Smooth muscle cell (in vitro differentiated cells): Measurements from ENCODE around the gene DET1. TPM values are rescaled to one million over a fixed set of nuclear protein-coding genes. Genes with fewer than 3 reads are reported as not detected.

ENCODE experiments used
- DNase-seq: peaks from one replicate; lab custom pipeline; 2025; ENCODE audit not compliant: unreplicated experiment; lab: John Stamatoyannopoulos, UW
- H2AFZ ChIP-seq: fragments of 200-600 bp; sonication (generic); 2 replicates; pipeline ENCODE4 v1.6.0; 2016; ENCODE audit warnings: antibody characterized with exemption, low read depth, mild to moderate bottlenecking
- H3F3A ChIP-seq: fragments of 200-600 bp; sonication (generic); 2 replicates; pipeline ENCODE4 v1.6.0; 2017; ENCODE audit warnings: antibody characterized with exemption, low read depth
- H3K27ac ChIP-seq: fragments of 200-600 bp; sonication (generic); 2 replicates; pipeline ENCODE4 v1.5.1; 2016; ENCODE audit warnings: low read depth, mild to moderate bottlenecking
- H3K27me3 ChIP-seq: fragments of 200-600 bp; sonication (generic); 2 replicates; pipeline ENCODE4 v1.6.1; 2016; ENCODE audit warnings: low read depth, mild to moderate bottlenecking
- H3K36me3 ChIP-seq: fragments of 200-600 bp; sonication (generic); 2 replicates; pipeline ENCODE4 v1.5.1; 2016; ENCODE audit warnings: low read depth
- H3K4me1 ChIP-seq: fragments of 200-600 bp; sonication (generic); 2 replicates; pipeline ENCODE4 v1.5.1; 2016; ENCODE audit warnings: low read depth
- H3K4me2 ChIP-seq: fragments of 200-600 bp; sonication (generic); 2 replicates; pipeline ENCODE4 v1.6.0; 2016; ENCODE audit warnings: mild to moderate bottlenecking
- H3K4me3 ChIP-seq: fragments of 200-600 bp; sonication (generic); 2 replicates; pipeline ENCODE4 v1.5.1; 2016; ENCODE audit warnings: mild to moderate bottlenecking
- H3K79me2 ChIP-seq: fragments of 200-600 bp; sonication (generic); 2 replicates; pipeline ENCODE4 v1.6.0; 2016; ENCODE audit warnings: low read depth, mild to moderate bottlenecking
- H3K9ac ChIP-seq: fragments of 200-600 bp; sonication (generic); 2 replicates; pipeline ENCODE4 v1.6.0; 2016; ENCODE audit warnings: low read depth
- H3K9me3 ChIP-seq: fragments of 200-600 bp; sonication (generic); replicated peaks from 2 replicates; pipeline ENCODE4 v1.5.1; 2016; ENCODE audit warnings: low read depth
- H4K20me1 ChIP-seq: fragments of 200-600 bp; sonication (generic); 2 replicates; pipeline ENCODE4 v1.6.0; 2016; ENCODE audit warnings: low read depth
- WGBS: methylation state at CpG from one replicate; pipeline ENCODE4 v1.1.7; 2016; ENCODE audit warnings: low lambda C conversion rate; 5-methylcytosine and 5-hydroxymethylcytosine counted together
- polyA plus RNA-seq: library from polyadenylated mRNA; unstranded; fragments of >200 nt; fragmentation: Nextera tagmentation; extraction: Ambion mirVana; gene quantifications from 2 replicates; pipeline ENCODE4 v1.2.1, GENCODE V29; 2016
- total RNA-seq: library from RNA; depleted of rRNA; stranded (reverse); fragments of >200 nt; gene quantifications from 2 replicates; pipeline ENCODE4 v1.2.3, GENCODE V29; 2014
- TF ChIP-seq, protein P1 (sequence below): fragments of 200-600 bp; sonication (generic); IDR thresholded peaks from 2 replicates; pipeline ENCODE4 v1.5.1; 2017; ENCODE audit warnings: borderline replicate concordance, mild to moderate bottlenecking, antibody characterized with exemption; ENCODE audit not compliant: insufficient read depth, poor library complexity, severe bottlenecking

DET1 gene
- total and polyA plus RNA-seq, 2 experiments from 2014 or later, result 4.3 to 6.0 TPM

DNA sequence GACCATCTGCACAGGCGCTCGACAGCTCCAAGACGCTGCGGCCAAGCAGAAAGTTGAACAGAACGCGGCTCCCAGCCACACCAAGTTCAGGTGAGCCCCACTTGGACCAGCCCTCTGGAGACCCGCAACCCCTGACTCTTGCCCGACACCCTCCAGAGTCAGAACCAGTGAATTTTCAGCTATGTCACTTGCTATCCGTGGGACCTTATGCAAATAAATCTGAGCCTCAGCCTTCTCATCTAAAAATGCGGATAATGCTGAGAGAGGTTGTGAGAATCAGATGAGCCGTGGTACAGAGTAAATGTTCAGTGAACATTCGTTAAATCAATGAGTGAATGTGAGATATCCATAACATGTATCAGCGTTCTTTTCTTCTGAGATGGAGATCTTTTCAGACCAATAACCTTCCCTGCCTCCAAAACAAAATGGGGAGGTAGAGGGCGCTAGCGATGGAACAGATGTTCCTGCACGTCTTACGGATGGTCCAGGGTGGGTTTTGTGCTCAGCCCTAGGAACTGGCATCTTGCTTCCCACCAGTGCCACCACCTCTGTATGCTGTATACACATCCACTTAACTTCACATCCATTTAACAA is 78.4 kb downstream of the DET1 start:
- no peak for DNase-seq
- H3K4me3 ChIP-seq, result peak overlapping the region; percentile 97
- H3F3A ChIP-seq, result no peaks in the 10 kb centered on the region
- TF ChIP-seq, protein P1, sequence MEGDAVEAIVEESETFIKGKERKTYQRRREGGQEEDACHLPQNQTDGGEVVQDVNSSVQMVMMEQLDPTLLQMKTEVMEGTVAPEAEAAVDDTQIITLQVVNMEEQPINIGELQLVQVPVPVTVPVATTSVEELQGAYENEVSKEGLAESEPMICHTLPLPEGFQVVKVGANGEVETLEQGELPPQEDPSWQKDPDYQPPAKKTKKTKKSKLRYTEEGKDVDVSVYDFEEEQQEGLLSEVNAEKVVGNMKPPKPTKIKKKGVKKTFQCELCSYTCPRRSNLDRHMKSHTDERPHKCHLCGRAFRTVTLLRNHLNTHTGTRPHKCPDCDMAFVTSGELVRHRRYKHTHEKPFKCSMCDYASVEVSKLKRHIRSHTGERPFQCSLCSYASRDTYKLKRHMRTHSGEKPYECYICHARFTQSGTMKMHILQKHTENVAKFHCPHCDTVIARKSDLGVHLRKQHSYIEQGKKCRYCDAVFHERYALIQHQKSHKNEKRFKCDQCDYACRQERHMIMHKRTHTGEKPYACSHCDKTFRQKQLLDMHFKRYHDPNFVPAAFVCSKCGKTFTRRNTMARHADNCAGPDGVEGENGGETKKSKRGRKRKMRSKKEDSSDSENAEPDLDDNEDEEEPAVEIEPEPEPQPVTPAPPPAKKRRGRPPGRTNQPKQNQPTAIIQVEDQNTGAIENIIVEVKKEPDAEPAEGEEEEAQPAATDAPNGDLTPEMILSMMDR, result peak; percentile 3
- H3K36me3 ChIP-seq, result no peaks in the 10 kb centered on the region
- peak overlapping the region; percentile 93 for H3K9ac ChIP-seq
- H4K20me1 ChIP-seq, result no peaks in the 10 kb centered on the region
- H3K27me3 ChIP-seq, result no peaks in the 10 kb centered on the region
- no peaks in the 10 kb centered on the region for H3K9me3 ChIP-seq
- H3K4me1 ChIP-seq, result peaks cover 14% of the 10 kb centered on the region
- H3K79me2 ChIP-seq, result peaks cover 26% of the 10 kb centered on the region
- H3K27ac ChIP-seq, result peak overlapping the region; percentile 82
- WGBS, result 10% methylated on average over 17 of the region's 17 CpGs
- peak overlapping the region; percentile 97 for H2AFZ ChIP-seq
- H3K4me2 ChIP-seq, result peak overlapping the region; percentile 97

DNA sequence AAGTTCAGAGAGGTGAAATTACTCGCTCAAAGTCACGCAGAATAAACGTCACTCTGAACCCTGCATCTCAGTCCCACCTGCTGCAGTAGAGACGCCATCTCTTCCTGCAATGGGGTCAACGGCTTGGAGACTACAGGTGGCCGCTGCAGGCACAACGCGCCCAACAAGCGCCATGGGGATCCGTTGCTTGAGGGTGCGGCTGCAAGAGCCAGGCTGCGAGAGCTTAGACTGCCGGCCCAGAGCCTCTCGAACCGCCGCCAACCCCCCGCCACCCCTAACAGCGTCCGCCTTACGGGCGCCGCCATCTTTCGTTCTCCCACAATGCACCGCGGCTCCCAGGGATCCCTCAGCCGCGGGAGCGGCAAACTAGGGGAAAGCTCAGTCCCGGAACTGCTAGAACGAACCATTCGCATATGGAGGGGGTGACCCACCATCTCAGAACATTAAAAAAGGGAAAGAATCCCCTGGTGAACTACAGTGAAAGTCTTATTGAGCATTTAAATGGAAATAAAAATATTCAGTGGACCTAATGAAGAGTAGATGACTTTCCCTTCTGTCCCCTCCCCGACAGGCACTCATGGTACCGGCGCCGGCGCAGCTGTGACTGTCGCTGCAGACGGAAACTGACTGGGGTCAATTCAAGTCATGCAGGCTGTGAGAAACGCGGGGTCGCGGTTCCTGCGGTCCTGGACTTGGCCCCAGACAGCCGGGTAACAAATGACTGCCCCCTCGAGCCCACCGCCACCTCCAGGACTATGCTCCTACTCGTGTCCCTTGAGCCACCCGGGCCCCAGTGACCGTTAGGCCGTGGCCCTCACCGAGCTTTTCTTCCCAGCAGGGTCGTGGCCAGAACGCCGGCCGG is 79.2 kb downstream of the DET1 start, which contains the start of the genes MRPL46 and MRPS11:
Gene MRPL46, minus strand, starts transcription at position 316 of the 862 bp plus-strand sequence. Its CDS starts 11 bp downstream, at position 305.
Gene MRPS11, plus strand, starts transcription at position 636 of the 862 bp plus-strand sequence. Its CDS starts 10 bp downstream, at position 646.
- DNase-seq, result peak; percentile 45
- H3K36me3 ChIP-seq, result no peaks in the 10 kb centered on the region

DNA sequence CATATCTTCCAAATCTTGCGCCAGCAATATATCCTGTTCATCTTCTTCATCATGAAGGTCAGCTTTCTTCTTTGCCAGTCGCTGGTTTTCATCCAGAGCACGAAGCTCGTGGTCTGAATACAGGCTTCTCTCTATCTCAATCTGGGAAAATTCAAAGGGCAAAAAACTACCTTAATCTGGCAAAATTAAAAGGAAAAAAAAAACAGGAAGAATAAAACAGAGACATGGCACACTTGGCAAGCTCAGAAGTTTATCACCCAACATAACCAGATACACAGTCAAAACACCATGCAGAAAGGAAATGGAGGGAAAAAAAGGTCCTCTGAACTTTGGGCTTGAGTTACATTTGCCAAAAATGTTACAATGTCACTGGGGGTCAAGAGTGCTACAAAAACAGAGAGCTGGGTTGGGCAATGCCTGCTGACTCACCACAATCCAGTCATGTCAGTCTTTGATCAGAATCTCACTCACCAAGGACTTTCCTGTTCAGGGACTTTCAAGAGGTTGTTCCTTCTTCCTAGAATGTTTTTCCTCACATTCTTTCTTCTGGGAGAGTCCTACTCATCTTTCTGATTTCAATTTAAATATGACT is 80.8 kb downstream of the DET1 start:
- Histone ChIP-seq H3K36me3 (no peaks in the 10 kb centered on the region), H3K27ac (no peak overlapping the region), H3K4me3 (peak overlapping the region; percentile 97), H4K20me1 (no peaks in the 10 kb centered on the region), H3K9me3 (no peaks in the 10 kb centered on the region), H3K4me2 (peak overlapping the region; percentile 97), H3K9ac (no peak overlapping the region), H3K27me3 (no peaks in the 10 kb centered on the region), H3K79me2 (peaks cover 26% of the 10 kb centered on the region), H2AFZ (no peak overlapping the region), H3K4me1 (peaks cover 14% of the 10 kb centered on the region), H3F3A (no peaks in the 10 kb centered on the region)
- 86% methylated on average over 4 of the region's 4 CpGs for whole genome bisulfite sequencing
- DNase-seq, result no peak
- TF ChIP-seq, protein P1, result no peak

More for the DNA sequence above, 79.2 kb downstream of the DET1 start, which contains the start of the genes MRPL46 and MRPS11:
- WGBS, result 1% methylated on average over 55 of the region's 55 CpGs
- Histone ChIP-seq H3K4me1 (peaks cover 14% of the 10 kb centered on the region), H3K4me2 (peak within 1 kb of the TSS; percentile 97), H3K4me3 (peak within 1 kb of the TSS; percentile 97), H3K9ac (peak within 1 kb of the TSS; percentile 93), H3K27ac (peak within 1 kb of the TSS; percentile 82), H3K79me2 (peaks cover 26% of the 10 kb centered on the region), H3F3A (no peaks in the 10 kb centered on the region), H2AFZ (peak within 1 kb of the TSS; percentile 97), H3K27me3 (no peaks in the 10 kb centered on the region), H3K9me3 (no peaks in the 10 kb centered on the region), H4K20me1 (no peaks in the 10 kb centered on the region)
- TF ChIP-seq, protein P1, result no peak
